GM08714 (cell line): ENCODE data around the gene CEBPG.

Experiments used
- H3K4me3 ChIP-seq: fragments of 200-500 bp; sonication (Bioruptor generic); 2 replicates; pipeline ENCODE4 v1.5.1; 2014; ENCODE audit warnings: mild to moderate bottlenecking, low read length, inconsistent platforms
- ZNF274 ChIP-seq: IDR thresholded peaks from 2 replicates; pipeline ENCODE4 v1.6.1; 2012; ENCODE audit warnings: mild to moderate bottlenecking, low read depth, low read length

The CEBPG gene

GRCh38 chr19:33383720-33384292, 10.3 kb downstream of the CEBPG start:
- no peak for TF ChIP-seq ZNF274
- no peak overlapping the region for H3K4me3 ChIP-seq

DNA sequence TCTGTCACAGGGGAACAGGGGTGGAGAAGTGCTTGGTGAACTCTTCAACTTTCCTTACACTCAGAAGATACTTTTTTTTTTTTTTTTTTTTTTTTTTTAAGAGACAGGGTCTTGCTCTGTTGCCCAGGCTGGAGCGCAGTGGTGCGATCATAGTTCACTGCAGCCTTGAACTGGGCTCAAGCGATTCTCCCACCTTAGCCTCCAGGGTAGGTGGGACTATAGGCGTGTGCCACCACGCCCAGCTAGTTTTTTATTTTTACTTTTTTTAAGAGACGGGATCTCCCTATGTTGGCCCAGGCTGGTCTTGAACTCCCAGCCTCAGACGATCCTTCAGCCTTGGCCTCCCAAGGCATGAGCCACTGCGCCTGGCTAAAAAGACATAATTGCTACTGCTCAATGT, 11.5 kb downstream of the CEBPG start:
- no peak overlapping the region for H3K4me3 ChIP-seq
- no peak for TF ChIP-seq ZNF274

DNA sequence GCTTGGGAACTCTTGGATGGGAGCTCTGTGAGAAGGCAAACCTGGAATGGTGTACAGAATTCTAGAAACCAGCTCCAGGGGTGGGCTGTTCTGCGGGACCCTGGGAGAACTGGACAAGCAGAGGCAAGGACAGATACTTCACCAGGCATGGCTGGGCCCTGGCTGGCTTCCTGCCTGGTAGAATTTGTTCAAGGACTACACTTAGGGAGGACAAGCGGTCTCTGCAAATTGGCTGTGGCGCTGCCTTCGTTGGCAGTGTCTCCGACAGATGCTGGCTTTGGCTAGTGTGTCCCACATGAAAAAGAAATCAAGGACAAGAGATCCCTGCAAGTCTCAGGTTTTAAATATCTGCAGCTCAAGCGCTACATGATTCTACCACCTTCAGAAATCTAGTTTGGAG, 12.4 kb downstream of the CEBPG start:
- no peak for TF ChIP-seq ZNF274
- H3K4me3 ChIP-seq = no peak overlapping the region

DNA sequence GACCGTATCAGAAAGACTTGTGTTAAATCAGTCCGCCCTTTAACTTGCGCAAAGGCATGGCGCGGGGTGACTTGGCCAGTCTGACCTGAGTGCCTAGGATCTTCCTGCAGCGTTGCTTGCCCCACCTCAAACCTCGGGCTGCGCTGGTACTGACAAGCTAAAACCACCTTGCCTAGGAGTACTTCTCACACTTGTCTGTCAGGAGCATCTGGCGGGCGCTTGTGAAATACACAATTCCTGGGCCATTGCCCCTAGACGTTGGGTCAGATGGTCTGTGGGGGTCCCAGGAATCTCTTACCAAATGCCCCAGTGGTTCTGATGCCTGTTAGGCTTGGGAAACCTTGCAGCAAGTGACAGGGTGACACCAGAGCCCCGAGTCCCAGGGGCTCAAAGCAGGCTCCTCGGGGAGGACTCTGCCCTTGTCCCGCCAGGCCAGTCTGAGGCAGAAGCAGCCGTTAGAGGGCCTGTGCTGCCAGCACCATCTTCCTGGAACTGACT, 12.9 kb downstream of the CEBPG start:
- no peak overlapping the region for H3K4me3 ChIP-seq
- no peak for TF ChIP-seq ZNF274

GRCh38 chr19:33387351-33388230, 14.1 kb downstream of the CEBPG start:
- no peak for TF ChIP-seq ZNF274

GRCh38 chr19:33388231-33388724, 14.8 kb downstream of the CEBPG start:
- TF ChIP-seq ZNF274 = no peak
- no peak overlapping the region for H3K4me3 ChIP-seq

More at GRCh38 chr19:33387351-33388230, 14.1 kb downstream of the CEBPG start:
- no peak overlapping the region for H3K4me3 ChIP-seq

GRCh38 chr19:33388725-33389420, 15.4 kb downstream of the CEBPG start:
- no peak overlapping the region for H3K4me3 ChIP-seq
- TF ChIP-seq ZNF274 = no peak

- TF ChIP-seq ZNF274 = no peak
- no peak overlapping the region for H3K4me3 ChIP-seq
These were observed 16.1 kb downstream of the CEBPG start for GRCh38 chr19:33389421-33390100.

DNA sequence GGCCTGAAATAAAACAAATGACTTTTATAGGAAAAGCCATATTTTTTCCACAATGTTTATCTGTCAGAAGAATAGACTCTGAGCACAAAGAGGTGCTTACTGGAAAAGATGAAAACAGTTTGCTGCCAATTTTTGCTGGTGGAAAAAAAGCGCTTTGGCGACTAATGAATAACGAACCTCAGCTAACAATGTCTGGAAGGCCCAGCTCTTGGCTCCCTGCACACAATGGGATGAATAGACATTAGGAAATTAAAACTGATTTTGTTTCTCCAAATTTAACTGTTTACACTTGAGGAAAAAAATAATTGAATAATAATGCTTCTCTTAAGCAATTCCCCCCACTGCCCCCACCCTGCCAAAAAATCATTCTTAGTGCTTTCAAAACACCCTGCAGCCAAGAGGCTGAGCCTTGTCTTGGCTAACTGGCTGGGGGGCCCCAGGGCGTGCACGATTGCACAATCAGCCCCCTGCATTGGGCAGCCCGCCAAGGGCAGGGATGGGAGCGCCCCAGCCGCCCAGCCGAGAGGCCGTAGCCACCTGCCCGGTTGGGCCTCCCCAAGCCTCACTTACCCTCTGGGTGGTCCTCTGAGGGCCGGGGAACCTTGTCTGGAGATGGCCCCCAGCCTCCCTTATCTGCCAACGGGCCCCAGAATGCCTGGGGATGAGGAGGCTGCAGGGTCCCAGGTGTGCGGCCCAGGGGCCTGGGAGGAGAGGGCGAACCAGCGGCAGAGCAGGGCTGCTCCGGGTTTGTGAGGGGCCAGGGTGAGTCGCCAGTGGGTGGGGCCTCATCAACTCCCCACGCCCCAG, 16.8 kb downstream of the CEBPG start:
- no peak overlapping the region for H3K4me3 ChIP-seq
- no peak for TF ChIP-seq ZNF274

DNA sequence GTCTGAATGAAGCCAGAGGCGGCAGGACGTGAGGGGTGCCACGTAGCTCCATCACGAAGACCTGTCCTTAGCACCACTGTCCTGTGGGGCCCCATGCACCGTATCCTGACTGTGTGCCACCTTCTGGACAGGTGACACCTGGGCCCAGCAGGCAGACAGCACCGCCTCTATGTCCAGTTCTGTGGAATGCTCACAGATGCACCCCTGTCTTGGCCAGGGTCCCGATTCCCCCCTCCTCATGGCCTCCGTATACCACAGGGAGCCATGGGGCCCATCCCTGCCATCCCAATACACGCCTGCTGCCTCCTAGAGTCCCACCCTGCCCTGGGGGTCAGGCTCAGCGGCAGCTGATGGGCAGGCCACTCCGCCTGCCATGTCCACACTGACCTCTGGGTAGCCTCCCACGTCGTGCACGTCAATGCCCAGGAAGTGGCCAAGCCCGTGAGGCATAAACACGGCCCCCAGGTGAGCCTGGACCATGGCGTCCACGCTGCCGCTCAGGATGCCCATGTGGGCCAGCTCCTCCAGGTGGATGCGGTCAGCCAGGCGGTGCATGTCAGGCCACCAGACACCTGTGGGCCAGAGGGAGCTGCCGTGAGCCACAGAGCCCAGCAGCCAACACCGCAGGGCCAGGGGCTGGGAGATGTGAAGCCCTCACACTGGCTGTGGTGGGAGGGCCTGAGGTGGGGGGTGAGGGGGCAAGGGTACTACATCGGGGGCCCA, 17.6 kb downstream of the CEBPG start:
- H3K4me3 ChIP-seq = no peak overlapping the region
- no peak for TF ChIP-seq ZNF274

DNA sequence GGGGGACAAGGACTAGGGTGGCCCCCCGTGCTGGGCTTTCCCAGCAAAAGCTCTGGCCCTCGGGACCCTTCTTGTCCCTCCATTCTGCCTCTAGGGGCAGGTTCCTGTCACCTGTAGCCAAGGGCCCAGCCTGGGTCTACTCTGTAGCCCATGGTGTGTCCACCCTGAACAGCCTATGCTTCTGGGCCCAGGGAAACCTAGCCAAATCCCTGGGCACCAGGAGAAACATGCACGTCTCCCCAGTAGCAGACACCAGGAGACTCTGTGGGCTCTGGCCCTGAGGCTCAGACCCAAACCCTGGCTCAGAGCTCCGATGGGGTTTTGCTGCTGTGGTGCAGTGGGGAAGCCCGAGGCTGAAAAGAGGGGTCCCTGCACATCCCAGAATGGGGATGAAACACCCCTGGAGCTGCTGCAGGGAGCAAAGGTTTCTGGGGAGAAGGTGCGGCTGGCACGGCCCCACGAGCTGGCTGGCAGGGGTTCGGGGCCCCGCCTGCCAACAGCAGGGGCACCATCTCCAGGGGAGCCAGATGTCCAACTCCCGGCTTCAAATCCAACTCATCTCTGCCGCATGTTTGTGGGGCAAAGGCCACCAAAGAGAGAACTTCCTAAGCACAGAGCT, 18.2 kb downstream of the CEBPG start:
- TF ChIP-seq ZNF274 = no peak

More for the DNA sequence above, 18.2 kb downstream of the CEBPG start:
- H3K4me3 ChIP-seq = no peak overlapping the region
